HFF-Myc (cell line): ENCODE measurements around the gene ACYP1.

Source experiments
- DNase-seq: peaks from one replicate; pipeline ENCODE4 v3.0.0-alpha.2; 2011; ENCODE audit warnings: low read depth; ENCODE audit errors: extremely low read depth
- H3K4me3 ChIP-seq: replicated peaks from 2 replicates; pipeline ENCODE4 v1.5.1; 2011; ENCODE audit warnings: low read depth, mild to moderate bottlenecking, control low read depth, low read length
- TF ChIP-seq, protein P1 (sequence below): IDR thresholded peaks from 2 replicates; pipeline ENCODE4 v1.5.1; 2012; ENCODE audit warnings: mild to moderate bottlenecking, low read depth, low read length, control low read depth; ENCODE audit errors: missing control alignments

Gene ACYP1

DNA sequence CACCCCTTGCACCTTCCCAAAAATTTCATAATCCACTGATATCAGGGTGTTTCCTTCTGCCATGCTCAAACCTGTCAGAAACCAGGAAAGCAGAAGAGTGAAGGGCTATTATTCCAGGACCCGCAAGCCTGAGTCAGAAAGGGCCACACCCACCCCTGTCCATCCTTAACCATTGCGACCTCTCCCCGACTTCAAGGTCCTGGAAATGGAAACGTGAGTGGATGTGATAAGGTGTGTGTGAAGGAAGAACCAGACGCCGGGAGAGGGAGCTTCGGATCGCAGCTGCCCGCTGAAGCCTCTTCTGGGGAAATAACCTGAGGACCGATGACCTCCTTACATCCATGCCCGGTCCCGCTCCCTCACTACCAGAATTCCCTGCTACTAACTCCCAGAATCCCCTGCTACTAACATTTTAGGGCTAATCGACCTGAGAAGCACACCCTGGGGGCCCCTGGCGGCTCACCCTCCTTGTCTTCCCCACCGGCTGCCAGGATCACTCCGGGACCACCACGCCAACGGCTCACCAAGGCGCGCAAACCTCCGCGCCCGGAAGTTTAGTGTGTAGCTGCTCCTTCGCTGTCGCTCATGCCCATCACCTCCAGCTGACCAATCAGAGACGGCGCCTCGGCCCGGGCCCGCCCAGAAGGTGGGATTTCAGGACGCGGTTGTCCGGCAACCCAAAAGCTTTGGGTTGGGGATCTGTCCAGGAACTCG is at the start of gene ACYP1:
Gene ACYP1 (minus strand): TSS at position 534 of the 714 bp plus-strand sequence. CDS start 471 bp downstream, at position 63.
- TF ChIP-seq, protein P1, sequence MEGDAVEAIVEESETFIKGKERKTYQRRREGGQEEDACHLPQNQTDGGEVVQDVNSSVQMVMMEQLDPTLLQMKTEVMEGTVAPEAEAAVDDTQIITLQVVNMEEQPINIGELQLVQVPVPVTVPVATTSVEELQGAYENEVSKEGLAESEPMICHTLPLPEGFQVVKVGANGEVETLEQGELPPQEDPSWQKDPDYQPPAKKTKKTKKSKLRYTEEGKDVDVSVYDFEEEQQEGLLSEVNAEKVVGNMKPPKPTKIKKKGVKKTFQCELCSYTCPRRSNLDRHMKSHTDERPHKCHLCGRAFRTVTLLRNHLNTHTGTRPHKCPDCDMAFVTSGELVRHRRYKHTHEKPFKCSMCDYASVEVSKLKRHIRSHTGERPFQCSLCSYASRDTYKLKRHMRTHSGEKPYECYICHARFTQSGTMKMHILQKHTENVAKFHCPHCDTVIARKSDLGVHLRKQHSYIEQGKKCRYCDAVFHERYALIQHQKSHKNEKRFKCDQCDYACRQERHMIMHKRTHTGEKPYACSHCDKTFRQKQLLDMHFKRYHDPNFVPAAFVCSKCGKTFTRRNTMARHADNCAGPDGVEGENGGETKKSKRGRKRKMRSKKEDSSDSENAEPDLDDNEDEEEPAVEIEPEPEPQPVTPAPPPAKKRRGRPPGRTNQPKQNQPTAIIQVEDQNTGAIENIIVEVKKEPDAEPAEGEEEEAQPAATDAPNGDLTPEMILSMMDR, result no peak
- H3K4me3 ChIP-seq, result peak within 1 kb of the TSS; percentile 65
- DNase-seq, result no peak

DNA sequence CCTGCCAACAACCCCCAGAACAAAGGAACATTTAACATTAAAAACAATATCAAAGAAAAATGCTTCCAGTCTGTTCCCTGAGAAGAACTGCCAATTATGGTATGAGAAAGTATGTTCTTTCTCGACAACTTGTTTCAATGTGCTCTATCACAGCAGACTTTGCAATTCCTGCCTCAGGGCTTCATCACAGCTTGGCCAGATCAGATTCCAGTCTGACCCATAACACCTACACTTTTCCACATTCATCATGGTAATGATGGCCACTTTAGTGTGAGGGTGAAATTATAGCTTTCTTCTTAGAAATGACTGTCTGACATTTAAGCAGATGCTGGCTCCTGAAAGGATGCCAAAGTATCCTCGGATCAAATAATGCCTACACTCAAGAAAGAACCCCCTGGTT is 46.1 kb upstream of the ACYP1 start:
- TF ChIP-seq, protein P1, result no peak
- no peak overlapping the region for H3K4me3 ChIP-seq
- DNase-seq, result no peak

DNA sequence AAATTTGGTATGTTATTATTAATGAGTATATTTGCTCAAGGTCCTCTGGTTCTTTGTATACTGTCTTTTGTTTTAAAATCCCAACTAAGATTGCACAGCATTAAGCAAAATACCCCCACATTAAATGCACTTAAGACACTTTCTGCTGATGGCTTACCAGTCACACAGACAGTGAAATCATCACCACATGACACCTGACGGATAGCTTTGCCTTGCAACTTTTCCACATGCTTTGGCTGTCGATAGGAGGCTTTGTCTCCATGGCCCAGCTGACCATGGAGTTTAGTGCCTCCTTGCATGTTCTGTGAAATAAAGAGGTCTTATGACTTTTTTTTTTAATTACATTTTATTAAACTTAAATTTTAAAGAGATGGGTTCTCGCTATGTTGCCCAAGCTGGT is 43.4 kb upstream of the ACYP1 start:
- no peak for DNase-seq
- TF ChIP-seq, protein P1, result no peak
- no peak overlapping the region for H3K4me3 ChIP-seq

GRCh38 chr14:75101491-75101890 is 37.7 kb upstream of the ACYP1 start:
- TF ChIP-seq, protein P1, result no peak
- H3K4me3 ChIP-seq, result no peak overlapping the region
- DNase-seq, result no peak

DNA sequence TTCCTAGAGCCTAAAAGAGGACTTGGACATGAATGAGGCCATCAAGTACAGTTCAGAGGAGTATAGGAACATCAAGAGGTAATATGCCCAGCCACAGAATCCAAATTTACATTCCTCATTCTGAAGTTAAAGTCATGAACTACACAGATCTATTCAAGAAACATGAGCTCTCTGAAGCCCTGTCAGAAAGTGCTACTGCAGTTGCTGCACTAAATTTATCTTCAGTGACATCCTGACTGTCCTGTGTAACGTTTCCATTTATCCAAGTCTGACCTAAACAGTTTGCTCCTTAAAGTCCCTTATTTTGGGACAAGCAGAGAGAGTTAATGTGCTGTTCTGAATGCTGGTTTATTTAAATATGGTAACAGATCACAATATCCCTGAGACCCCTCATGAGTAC is 34.9 kb upstream of the ACYP1 start:
- DNase-seq, result no peak
- TF ChIP-seq, protein P1, result no peak
- H3K4me3 ChIP-seq, result no peak overlapping the region

- DNase-seq, result no peak
- H3K4me3 ChIP-seq, result no peak overlapping the region
- TF ChIP-seq, protein P1, result no peak
Observed at GRCh38 chr14:75098212-75098611, 34.4 kb upstream of the ACYP1 start.

DNA sequence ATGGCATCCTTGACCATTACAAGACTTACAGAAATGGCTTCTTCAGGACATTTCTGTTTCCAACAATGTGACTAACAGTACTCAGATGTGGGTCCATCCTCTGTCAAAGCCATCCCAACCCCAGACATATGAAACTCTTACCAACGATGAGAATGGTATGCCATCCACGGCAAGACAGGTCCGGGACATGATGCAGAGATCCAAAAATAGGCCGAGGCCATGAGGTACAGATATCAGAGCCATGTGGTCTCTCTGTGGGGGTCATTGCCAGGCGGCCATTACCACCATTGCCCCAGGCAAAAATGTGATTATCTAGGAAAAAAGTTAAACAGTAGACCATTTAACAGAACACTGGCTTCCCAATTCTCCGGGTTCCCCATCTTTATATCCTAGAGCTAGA is 33.1 kb upstream of the ACYP1 start:
- TF ChIP-seq, protein P1, result no peak
- no peak for DNase-seq
- no peak overlapping the region for H3K4me3 ChIP-seq
